Transverse colon (tissue), 4 donors: Measurements from ENCODE around the gene UBE2V1. TPM values are rescaled to one million over a fixed set of nuclear protein-coding genes. Genes with fewer than 3 reads are reported as not detected.

Experiments used
- DNase-seq: peaks from one replicate; pipeline ENCODE4 v3.0.0-alpha.2; 2019
- H3K27ac ChIP-seq, 4 donors: fragments of 200-600 bp; sonication (generic); 2 replicates each; pipeline ENCODE4 v1.5.1; 2016 to 2018; ENCODE audit warnings: inconsistent platforms in 4 of 4
- H3K27me3 ChIP-seq: fragments of 200-600 bp; sonication (generic); 2 replicates; pipeline ENCODE4 v1.5.1; 2017; ENCODE audit warnings: inconsistent platforms
- H3K36me3 ChIP-seq, 4 donors: fragments of 200-600 bp; sonication (generic); 2 replicates each; pipeline ENCODE4 v1.5.1; 2017 to 2019; ENCODE audit warnings: inconsistent platforms in 4 of 4
- H3K4me1 ChIP-seq, 4 donors: fragments of 200-600 bp; sonication (generic); 2 replicates each; pipeline ENCODE4 v1.5.1; 2017 to 2020; ENCODE audit warnings: inconsistent platforms in 4 of 4
- H3K4me3 ChIP-seq, 4 donors: fragments of 200-600 bp; sonication (generic); 1 replicate in 1 of 4; 2 replicates in 3 of 4; pipeline versions ENCODE4 v1.5.1 to v1.6.1; 2017 to 2019; ENCODE audit warnings: inconsistent platforms in 4 of 4
- H3K9me3 ChIP-seq, 2 donors: fragments of 200-600 bp; sonication (generic); 2 replicates each; pipeline ENCODE4 v1.5.1; 2017 to 2019; ENCODE audit warnings: inconsistent platforms in 2 of 2
- EP300 ChIP-seq: sonication (generic); formaldehyde crosslinking; IDR thresholded peaks from one replicate; pipeline ENCODE4 v1.6.1; 2017; ENCODE audit warnings: antibody characterized with exemption, low read depth
- POLR2A ChIP-seq: fragments of 450-650 bp; IDR thresholded peaks from one replicate; pipeline ENCODE4 v1.6.1; 2016; ENCODE audit warnings: antibody characterized with exemption, mild to moderate bottlenecking, moderate library complexity
- POLR2AphosphoS5 ChIP-seq, 3 donors: sonication (generic); formaldehyde crosslinking; IDR thresholded peaks; one replicate each; pipeline ENCODE4 v1.6.1; 2016; ENCODE audit warnings: antibody characterized with exemption in 3 of 3
- WGBS, 2 donors: methylation state at CpG; one replicate each; pipeline ENCODE4 v1.1.5; 2018; ENCODE audit warnings: low coverage in 1 of 2; 5-methylcytosine and 5-hydroxymethylcytosine counted together
- in situ Hi-C, 4 donors: fragments of 200-750 bp; cut with MboI; loops; one replicate each; pipeline versions ENCODE4 v1.15.0 to v1.15.1; 2017; ENCODE audit warnings: low sequenced_read_pairs in 3 of 4, low pct_ligation_motif_present in 1 of 4, low pct_unique_long_range_greater_than_20kb in 1 of 4
- intact Hi-C: fragments of 100-400 bp; cut with DNase I; formaldehyde crosslinking; loops from one replicate; pipeline ENCODE4 v1.15.1; 2023; ENCODE audit warnings: low total_unique reads
- total RNA-seq, 4 donors: library from RNA; depleted of rRNA; stranded (reverse); fragments of >200 nt; gene quantifications; one replicate each; pipeline ENCODE4 v1.1.0, GENCODE V29; 2016
- TF ChIP-seq, protein P1 (sequence below), 5 experiments: fragments of 200-600 bp in 3 of 5; fragments of 450-650 bp in 2 of 5; sonication (generic) in 3 of 5; IDR thresholded peaks; 1 replicate in 2 of 5; 2 replicates in 3 of 5; pipeline ENCODE4 v1.5.1; 2016 to 2017; ENCODE audit warnings: antibody characterized with exemption in 5 of 5, inconsistent platforms in 3 of 5, mild to moderate bottlenecking in 2 of 5, moderate library complexity in 1 of 5

The UBE2V1 gene
- total RNA-seq, 4 donors from 2014 or later = 23.7 to 104 (median 62.8) TPM

DNA sequence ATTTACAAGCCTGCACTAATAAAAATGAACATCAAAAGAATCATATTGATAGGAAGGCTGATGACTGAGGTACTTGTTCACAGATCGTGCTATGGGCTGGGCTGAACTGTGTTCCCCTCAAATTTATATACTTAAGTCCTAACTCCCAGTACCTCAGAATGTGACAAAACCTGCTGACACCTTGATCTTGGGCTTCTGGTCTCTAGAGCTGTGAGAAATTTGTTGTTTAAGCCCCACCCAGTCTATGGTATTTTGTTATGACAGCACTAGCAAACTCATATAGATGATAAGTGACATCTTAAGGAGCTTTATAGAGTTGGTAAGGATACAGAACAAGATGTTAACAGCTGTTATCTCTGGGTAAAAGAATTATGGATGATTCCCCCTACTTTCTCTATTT lies 13.8 kb downstream of the UBE2V1 start:
- in situ Hi-C loops = no loop called here

DNA sequence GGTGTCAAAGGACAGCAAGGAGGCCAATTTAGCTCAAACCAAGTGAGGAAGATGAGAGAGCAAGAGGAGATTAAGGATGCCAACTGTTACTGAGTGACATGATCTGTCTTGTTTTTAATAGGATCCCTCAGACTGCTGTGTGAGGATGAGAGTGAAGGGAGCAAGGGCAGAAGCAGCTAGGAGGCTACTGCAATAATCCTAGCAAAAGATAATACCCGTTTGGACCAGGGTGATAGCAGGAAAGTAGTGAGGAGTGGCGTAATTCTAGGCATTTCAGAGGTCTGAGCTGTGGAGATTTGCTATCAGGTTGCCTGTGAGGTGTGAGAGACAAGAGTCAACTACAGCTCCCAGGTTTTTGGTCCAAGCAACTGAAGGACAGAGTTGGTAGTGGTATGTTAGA lies 14.7 kb downstream of the UBE2V1 start:
- Histone ChIP-seq H3K9me3 (no peaks in the 10 kb centered on the region), H3K4me3 (no peak overlapping the region), H3K4me1 (peaks cover 20 to 64% (median 30%) of the 10 kb centered on the region in 4 donors), H3K36me3 (peaks cover 0 to 16% (median 3%) of the 10 kb centered on the region in 4 donors), H3K27me3 (no peaks in the 10 kb centered on the region), H3K27ac (no peak overlapping the region)
- DNase-seq = no peak
- TF ChIP-seq, protein P1, sequence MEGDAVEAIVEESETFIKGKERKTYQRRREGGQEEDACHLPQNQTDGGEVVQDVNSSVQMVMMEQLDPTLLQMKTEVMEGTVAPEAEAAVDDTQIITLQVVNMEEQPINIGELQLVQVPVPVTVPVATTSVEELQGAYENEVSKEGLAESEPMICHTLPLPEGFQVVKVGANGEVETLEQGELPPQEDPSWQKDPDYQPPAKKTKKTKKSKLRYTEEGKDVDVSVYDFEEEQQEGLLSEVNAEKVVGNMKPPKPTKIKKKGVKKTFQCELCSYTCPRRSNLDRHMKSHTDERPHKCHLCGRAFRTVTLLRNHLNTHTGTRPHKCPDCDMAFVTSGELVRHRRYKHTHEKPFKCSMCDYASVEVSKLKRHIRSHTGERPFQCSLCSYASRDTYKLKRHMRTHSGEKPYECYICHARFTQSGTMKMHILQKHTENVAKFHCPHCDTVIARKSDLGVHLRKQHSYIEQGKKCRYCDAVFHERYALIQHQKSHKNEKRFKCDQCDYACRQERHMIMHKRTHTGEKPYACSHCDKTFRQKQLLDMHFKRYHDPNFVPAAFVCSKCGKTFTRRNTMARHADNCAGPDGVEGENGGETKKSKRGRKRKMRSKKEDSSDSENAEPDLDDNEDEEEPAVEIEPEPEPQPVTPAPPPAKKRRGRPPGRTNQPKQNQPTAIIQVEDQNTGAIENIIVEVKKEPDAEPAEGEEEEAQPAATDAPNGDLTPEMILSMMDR (IDR thresholded peaks at IDR 0.05) = no peak
- TF ChIP-seq EP300 (no peak), POLR2A (no peak), POLR2AphosphoS5 (IDR thresholded peaks at IDR 0.05) (no peak)
- 80% methylated on average over 2 of the region's 2 CpGs; no CpG with 5 or more reads in 1 of the 2 donors for WGBS, 2 donors
- intact Hi-C loops = no loop called here
- in situ Hi-C loops = no loop called here

More for the DNA sequence above, 13.8 kb downstream of the UBE2V1 start:
- H3K9me3 ChIP-seq = no peaks in the 10 kb centered on the region
- intact Hi-C loops = no loop called here
- DNase-seq = no peak
- peaks cover 24 to 71% (median 36%) of the 10 kb centered on the region in 4 donors for H3K4me1 ChIP-seq
- no peak for TF ChIP-seq EP300
- no peak for TF ChIP-seq POLR2A
- TF ChIP-seq POLR2AphosphoS5 (IDR thresholded peaks at IDR 0.05) = no peak
- TF ChIP-seq, protein P1 (IDR thresholded peaks at IDR 0.05) = no peak
- H3K36me3 ChIP-seq = peaks cover 0 to 16% (median 3%) of the 10 kb centered on the region in 4 donors
- H3K4me3 ChIP-seq = no peak overlapping the region
- WGBS, 2 donors = 56 to 60% methylated on average over 1 of the region's 1 CpG
- peak overlapping the region in 1 of 4 donors; percentile 45 for H3K27ac ChIP-seq
- no peaks in the 10 kb centered on the region for H3K27me3 ChIP-seq

DNA sequence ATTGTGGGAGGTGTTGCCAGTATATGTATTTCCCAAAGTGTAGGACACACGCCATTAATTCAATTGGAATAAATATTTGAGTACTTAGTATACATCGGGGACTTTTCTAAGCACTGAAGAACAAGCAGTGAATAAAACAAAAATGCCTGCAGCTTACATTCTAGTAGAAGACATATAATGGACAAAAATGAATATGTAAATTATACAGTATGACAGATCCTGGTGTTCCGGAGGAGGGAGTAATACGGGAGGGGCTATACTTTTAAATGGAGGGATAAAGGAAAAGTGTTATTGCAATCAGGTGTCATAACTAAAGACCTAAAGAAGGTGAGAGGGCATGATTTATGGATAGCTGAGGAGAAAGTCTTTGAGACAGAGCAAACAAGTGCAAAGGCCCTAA lies 15.1 kb downstream of the UBE2V1 start:
- in situ Hi-C loops (no loop called here), intact Hi-C loops (no loop called here)
- no peak for DNase-seq
- H3K9me3 ChIP-seq = no peaks in the 10 kb centered on the region
- H3K36me3 ChIP-seq = peaks cover 0 to 16% (median 3%) of the 10 kb centered on the region in 4 donors
- H3K27me3 ChIP-seq = no peaks in the 10 kb centered on the region
- H3K4me3 ChIP-seq = no peak overlapping the region
- 74 to 84% methylated on average over 4 of the region's 4 CpGs for WGBS, 2 donors
- TF ChIP-seq POLR2AphosphoS5 (IDR thresholded peaks at IDR 0.05) (no peak), POLR2A (no peak), EP300 (no peak)
- TF ChIP-seq, protein P1 (IDR thresholded peaks at IDR 0.05) = no peak
- no peak overlapping the region for H3K27ac ChIP-seq
- peaks cover 20 to 60% (median 30%) of the 10 kb centered on the region in 4 donors for H3K4me1 ChIP-seq

DNA sequence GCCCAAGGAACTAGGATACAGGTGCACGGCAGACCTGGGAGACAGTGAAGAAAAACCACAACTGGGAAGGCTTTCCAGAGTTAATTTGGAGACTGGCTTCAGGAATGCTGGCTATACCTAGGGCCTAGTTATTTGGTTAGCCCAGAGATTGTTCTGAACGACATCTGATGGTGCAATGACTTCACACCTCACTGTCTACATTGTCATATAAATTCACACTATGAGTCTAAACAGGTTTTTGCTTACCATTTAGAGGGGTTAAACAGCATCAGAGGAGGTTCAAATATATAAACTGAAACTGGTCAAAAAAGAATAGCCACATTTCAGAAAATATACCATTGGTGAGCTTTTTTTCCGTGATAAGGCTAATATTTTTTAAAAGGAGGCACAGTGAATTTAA lies 16.7 kb downstream of the UBE2V1 start:
- Histone ChIP-seq H3K9me3 (no peaks in the 10 kb centered on the region), H3K27me3 (no peaks in the 10 kb centered on the region), H3K4me1 (peaks cover 20 to 53% (median 27%) of the 10 kb centered on the region in 4 donors), H3K4me3 (no peak overlapping the region), H3K36me3 (peaks cover 0 to 16% (median 3%) of the 10 kb centered on the region in 4 donors), H3K27ac (no peak overlapping the region)
- intact Hi-C loops (no loop called here), in situ Hi-C loops (no loop called here)
- TF ChIP-seq EP300 (no peak), POLR2AphosphoS5 (IDR thresholded peaks at IDR 0.05) (no peak), POLR2A (no peak)
- TF ChIP-seq, protein P1 (IDR thresholded peaks at IDR 0.05) = no peak
- 89 to 92% methylated on average over 1 to 3 of the region's 3 CpGs for WGBS, 2 donors
- no peak for DNase-seq
